Large intestine (tissue), 3 donors: Measurements from ENCODE around the gene CAV1. TPM values are rescaled to one million over a fixed set of nuclear protein-coding genes. Genes with fewer than 3 reads are reported as not detected.

ENCODE experiments used
- DNase-seq, 2 donors: peaks; one replicate each; pipeline versions ENCODE4 v3.0.0 to v3.0.0-alpha.2; 2013
- H3K27ac ChIP-seq: one replicate; pipeline ENCODE4 v1.5.1; 2013; ENCODE audit warnings: low read length
- H3K27me3 ChIP-seq: 2 replicates; pipeline ENCODE4 v1.6.1; 2013; ENCODE audit warnings: low read length; ENCODE audit not compliant: control insufficient read depth, insufficient read depth
- H3K36me3 ChIP-seq: 2 replicates; pipeline ENCODE4 v1.6.1; 2013; ENCODE audit warnings: low read length; ENCODE audit not compliant: control insufficient read depth, insufficient read depth
- H3K4me1 ChIP-seq: one replicate; pipeline ENCODE4 v1.6.1; 2013; ENCODE audit warnings: low read length; ENCODE audit not compliant: control insufficient read depth, insufficient read depth
- H3K4me3 ChIP-seq: one replicate; pipeline ENCODE4 v1.5.1; 2013; ENCODE audit warnings: low read length
- H3K9me3 ChIP-seq: one replicate; pipeline ENCODE4 v1.6.1; 2013; ENCODE audit warnings: mild to moderate bottlenecking, low read depth, low read length, moderate library complexity; ENCODE audit not compliant: control insufficient read depth
- WGBS: methylation state at CpG from one replicate; pipeline ENCODE4 v1.1.5; 2013; ENCODE audit warnings: low lambda C conversion rate; ENCODE audit not compliant: insufficient coverage; 5-methylcytosine and 5-hydroxymethylcytosine counted together
- polyA plus RNA-seq: library from polyadenylated mRNA; unstranded; fragments of 120-200 nt; gene quantifications from one replicate; pipeline ENCODE4 v1.2.1, GENCODE V29; 2013

CAV1 gene
- polyA plus RNA-seq, 1 donor = 100 TPM

DNA sequence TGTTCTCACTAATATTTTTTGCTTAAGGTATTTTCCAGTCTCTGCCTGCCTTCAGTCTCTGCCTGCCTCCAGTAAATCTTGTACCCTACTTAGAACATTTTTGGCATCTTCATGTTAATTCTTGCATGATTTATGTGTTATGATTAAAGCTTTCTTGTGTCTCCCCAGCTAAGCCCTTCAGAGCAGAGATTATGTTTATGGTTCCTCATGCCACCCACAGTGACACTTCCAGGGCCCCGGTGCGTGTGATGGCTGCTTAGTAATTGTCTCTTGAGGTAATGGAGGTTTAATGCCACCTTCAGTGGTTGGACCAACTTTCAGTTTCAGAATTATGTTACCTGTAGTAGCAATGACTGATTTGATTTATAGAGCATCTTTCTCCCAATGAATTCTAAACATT lies 76.6 kb downstream of the CAV1 start:
- no peak overlapping the region for H3K27ac ChIP-seq
- no peak overlapping the region for H3K4me3 ChIP-seq
- no peaks in the 10 kb centered on the region for H3K36me3 ChIP-seq
- no CpG with 5 or more reads among the region's 2 CpGs for WGBS
- no peaks in the 10 kb centered on the region for H3K9me3 ChIP-seq
- DNase-seq = no peak
- no peaks in the 10 kb centered on the region for H3K27me3 ChIP-seq
- H3K4me1 ChIP-seq = no peaks in the 10 kb centered on the region

DNA sequence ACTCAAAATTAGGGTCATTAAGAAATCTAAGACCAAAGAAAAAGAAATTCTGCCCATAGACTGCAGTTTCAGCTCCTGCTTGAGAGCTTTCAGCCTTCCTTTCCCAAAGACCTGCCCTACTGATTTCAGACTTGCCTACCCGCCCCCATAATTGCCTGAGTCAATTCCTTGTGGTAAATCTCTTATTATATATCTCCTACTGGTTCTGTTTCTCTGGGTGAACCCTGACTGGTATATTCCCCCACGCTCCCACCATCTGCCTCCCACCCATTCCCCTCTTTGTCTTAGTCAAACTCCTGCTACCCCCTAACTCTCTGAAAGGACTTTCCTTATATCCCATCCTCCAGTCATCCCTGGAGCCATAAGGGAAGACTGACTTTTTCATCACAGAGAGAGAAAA lies 82.5 kb downstream of the CAV1 start:
- no CpG with 5 or more reads among the region's 2 CpGs for WGBS
- DNase-seq = no peak
- Histone ChIP-seq H3K27ac (no peak overlapping the region), H3K4me1 (no peaks in the 10 kb centered on the region), H3K4me3 (no peak overlapping the region), H3K27me3 (no peaks in the 10 kb centered on the region), H3K9me3 (no peaks in the 10 kb centered on the region), H3K36me3 (no peaks in the 10 kb centered on the region)

DNA sequence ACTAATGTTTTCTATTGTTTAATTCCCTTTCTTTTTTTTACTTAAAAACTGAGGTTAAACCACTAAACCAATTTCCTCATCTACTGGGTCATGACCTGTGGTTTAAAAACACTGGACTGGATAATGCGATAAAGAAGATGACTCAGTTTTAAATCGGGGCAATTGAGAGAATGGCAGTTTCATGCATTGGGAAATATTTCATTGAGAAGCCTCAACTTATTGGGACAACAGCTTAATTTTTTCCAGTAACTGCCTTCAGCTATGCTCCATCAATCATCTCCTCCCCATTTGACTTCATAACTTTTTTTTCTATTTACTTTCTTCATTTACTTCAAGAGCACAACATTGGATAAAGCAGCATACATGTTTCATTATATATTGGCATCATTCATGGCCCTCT lies 85.4 kb downstream of the CAV1 start:
- no peaks in the 10 kb centered on the region for H3K36me3 ChIP-seq
- WGBS = no CpG with 5 or more reads among the region's 2 CpGs
- H3K27ac ChIP-seq = no peak overlapping the region
- H3K4me3 ChIP-seq = no peak overlapping the region
- H3K9me3 ChIP-seq = no peaks in the 10 kb centered on the region
- DNase-seq = no peak
- H3K4me1 ChIP-seq = peaks cover 12% of the 10 kb centered on the region
- no peaks in the 10 kb centered on the region for H3K27me3 ChIP-seq

DNA sequence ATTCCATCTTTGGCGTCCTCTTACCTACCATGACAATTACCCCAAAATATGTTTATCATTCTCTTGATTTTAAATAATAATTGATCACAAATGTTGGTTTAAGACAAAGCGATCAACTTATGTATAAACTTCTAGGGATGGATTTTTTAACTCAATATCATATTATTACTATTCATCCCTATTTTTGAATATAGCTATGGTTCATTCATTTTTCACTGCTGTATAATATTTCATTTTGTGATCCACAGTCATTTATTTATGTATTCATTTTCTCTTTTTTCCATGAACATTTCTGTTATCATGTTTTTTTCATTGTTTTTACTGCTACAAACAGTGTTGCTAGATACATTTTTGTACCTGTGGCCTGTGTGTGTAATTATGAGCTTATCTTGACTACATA lies 85.9 kb downstream of the CAV1 start:
- H3K36me3 ChIP-seq = no peaks in the 10 kb centered on the region
- 100% methylated on average over 2 of the region's 2 CpGs for WGBS
- no peak overlapping the region for H3K27ac ChIP-seq
- H3K4me1 ChIP-seq = peaks cover 12% of the 10 kb centered on the region
- no peak for DNase-seq
- no peaks in the 10 kb centered on the region for H3K27me3 ChIP-seq
- H3K4me3 ChIP-seq = no peak overlapping the region
- H3K9me3 ChIP-seq = no peaks in the 10 kb centered on the region

Other genes starting within 250 kb of the CAV1 start
- gene CAV2, start 25.3 kb upstream of the CAV1 start, polyA plus RNA-seq = 50.1 TPM
- 10.6 TPM for gene MET, start 147.2 kb downstream of the CAV1 start, polyA plus RNA-seq